MM.1S (cell line): ENCODE results near the gene TMPRSS5.

Experiments
- DNase-seq: peaks from one replicate; pipeline ENCODE4 v3.0.0-alpha.2; 2015
- H2AFZ ChIP-seq: fragments of 300-600 bp; sonication (generic); 2 replicates; pipeline ENCODE4 v1.6.0; 2016; ENCODE audit warnings: antibody characterized with exemption, low read length
- H3F3A ChIP-seq: fragments of 300-600 bp; sonication (generic); 2 replicates; pipeline ENCODE4 v1.6.1; 2016; ENCODE audit warnings: mild to moderate bottlenecking, antibody characterized with exemption, low read length, moderate library complexity, mixed read lengths; ENCODE audit not compliant: insufficient read depth
- H3K27ac ChIP-seq: fragments of 300-600 bp; sonication (generic); 2 replicates; pipeline ENCODE4 v1.5.1; 2016; ENCODE audit warnings: mild to moderate bottlenecking, low read length
- H3K27me3 ChIP-seq: fragments of 300-600 bp; sonication (generic); replicated peaks from 2 replicates; pipeline ENCODE4 v1.6.0; 2016; ENCODE audit warnings: low read length; ENCODE audit not compliant: insufficient read depth
- H3K36me3 ChIP-seq: fragments of 300-600 bp; sonication (generic); replicated peaks from 2 replicates; pipeline ENCODE4 v1.6.1; 2016; ENCODE audit warnings: mild to moderate bottlenecking, low read length, mixed read lengths; ENCODE audit not compliant: insufficient read depth
- H3K4me1 ChIP-seq: fragments of 300-600 bp; sonication (generic); 2 replicates; pipeline ENCODE4 v1.6.1; 2016; ENCODE audit warnings: low read length, mixed read lengths
- H3K4me2 ChIP-seq: fragments of 300-600 bp; sonication (generic); 2 replicates; pipeline ENCODE4 v1.6.0; 2016; ENCODE audit warnings: low read depth, low read length
- H3K4me3 ChIP-seq: fragments of 300-600 bp; sonication (generic); 2 replicates; pipeline ENCODE4 v1.5.1; 2016; ENCODE audit warnings: low read length, mixed read lengths
- H3K79me2 ChIP-seq: fragments of 300-600 bp; sonication (generic); 2 replicates; pipeline ENCODE4 v1.6.1; 2016; ENCODE audit warnings: mixed run types, low read length, mixed read lengths
- H3K9ac ChIP-seq: fragments of 300-600 bp; sonication (generic); 2 replicates; pipeline ENCODE4 v1.6.1; 2016; ENCODE audit warnings: low read length, mixed read lengths
- H3K9me2 ChIP-seq: fragments of 300-600 bp; sonication (generic); replicated peaks from 2 replicates; pipeline ENCODE4 v1.6.1; 2016; ENCODE audit warnings: mild to moderate bottlenecking, low read length, mixed read lengths; ENCODE audit not compliant: insufficient read depth
- H3K9me3 ChIP-seq: fragments of 300-600 bp; sonication (generic); replicated peaks from 2 replicates; pipeline ENCODE4 v1.6.1; 2016; ENCODE audit warnings: mild to moderate bottlenecking, low read length, mixed read lengths; ENCODE audit not compliant: insufficient read depth
- H4K20me1 ChIP-seq: fragments of 300-600 bp; sonication (generic); 2 replicates; pipeline ENCODE4 v1.6.1; 2016; ENCODE audit warnings: mild to moderate bottlenecking, low read length, moderate library complexity, mixed read lengths; ENCODE audit not compliant: insufficient read depth
- CTCF ChIP-seq: fragments of 300-600 bp; sonication (generic); IDR thresholded peaks from 2 replicates; pipeline ENCODE4 v1.5.1; 2016; ENCODE audit warnings: antibody characterized with exemption, low read length, mixed read lengths
- EZH2 ChIP-seq: fragments of 300-600 bp; sonication (generic); optimal IDR thresholded peaks from 2 replicates; pipeline ENCODE3; 2017; ENCODE audit warnings: low read depth, mild to moderate bottlenecking, antibody characterized with exemption, low read length, mixed read lengths
- EZH2phosphoT487 ChIP-seq: fragments of 300-600 bp; sonication (generic); IDR thresholded peaks from 2 replicates; pipeline ENCODE4 v1.6.1; 2018; ENCODE audit warnings: antibody characterized with exemption, low read length

TMPRSS5 gene

GRCh38 chr11:113647108-113647507, 59.0 kb downstream of the TMPRSS5 start:
- Histone ChIP-seq H3K4me3 (no peak overlapping the region), H3K9ac (no peak overlapping the region), H3K9me3 (no peaks in the 10 kb centered on the region), H3K27ac (no peak overlapping the region), H3K4me2 (no peak overlapping the region), H3K36me3 (no peaks in the 10 kb centered on the region), H3K79me2 (no peaks in the 10 kb centered on the region), H2AFZ (no peak overlapping the region), H3F3A (no peaks in the 10 kb centered on the region), H3K27me3 (no peaks in the 10 kb centered on the region), H3K9me2 (no peaks in the 10 kb centered on the region), H3K4me1 (no peaks in the 10 kb centered on the region), H4K20me1 (no peaks in the 10 kb centered on the region)
- DNase-seq: no peak
- TF ChIP-seq EZH2: no peak
- TF ChIP-seq CTCF: no peak
- TF ChIP-seq EZH2phosphoT487: no peak

- no peak overlapping the region for H3K27ac ChIP-seq
- H2AFZ ChIP-seq: no peak overlapping the region
- H3F3A ChIP-seq: no peaks in the 10 kb centered on the region
- DNase-seq: no peak
- no peaks in the 10 kb centered on the region for H4K20me1 ChIP-seq
- H3K79me2 ChIP-seq: no peaks in the 10 kb centered on the region
- H3K9ac ChIP-seq: no peak overlapping the region
- no peak overlapping the region for H3K4me3 ChIP-seq
- no peak overlapping the region for H3K4me2 ChIP-seq
- H3K9me2 ChIP-seq: no peaks in the 10 kb centered on the region
- H3K27me3 ChIP-seq: no peaks in the 10 kb centered on the region
- no peaks in the 10 kb centered on the region for H3K36me3 ChIP-seq
- TF ChIP-seq EZH2 (no peak), CTCF (no peak), EZH2phosphoT487 (no peak)
- no peaks in the 10 kb centered on the region for H3K9me3 ChIP-seq
- H3K4me1 ChIP-seq: no peaks in the 10 kb centered on the region
Observed at GRCh38 chr11:113645593-113646349, 60.3 kb downstream of the TMPRSS5 start.

GRCh38 chr11:113644605-113645004, 61.5 kb downstream of the TMPRSS5 start:
- no peak overlapping the region for H3K4me3 ChIP-seq
- H3K4me1 ChIP-seq: no peaks in the 10 kb centered on the region
- no peak overlapping the region for H2AFZ ChIP-seq
- H3K27me3 ChIP-seq: no peaks in the 10 kb centered on the region
- TF ChIP-seq EZH2phosphoT487: no peak
- TF ChIP-seq CTCF: no peak
- no peak for TF ChIP-seq EZH2
- H3K9me2 ChIP-seq: no peaks in the 10 kb centered on the region
- H3F3A ChIP-seq: no peaks in the 10 kb centered on the region
- H3K36me3 ChIP-seq: no peaks in the 10 kb centered on the region
- DNase-seq: no peak
- no peak overlapping the region for H3K27ac ChIP-seq
- no peaks in the 10 kb centered on the region for H3K79me2 ChIP-seq
- H4K20me1 ChIP-seq: no peaks in the 10 kb centered on the region
- no peaks in the 10 kb centered on the region for H3K9me3 ChIP-seq
- no peak overlapping the region for H3K9ac ChIP-seq
- no peak overlapping the region for H3K4me2 ChIP-seq
